Uterus (tissue), 2 donors: ENCODE data around the gene PRDM15.

Experiments used
- POLR2A ChIP-seq, 2 donors: fragments of 450-650 bp; IDR thresholded peaks; one replicate each; pipeline ENCODE4 v1.6.1; 2016; ENCODE audit warnings: antibody characterized with exemption in 2 of 2, mild to moderate bottlenecking in 1 of 2, moderate library complexity in 1 of 2
- TF ChIP-seq, protein P1 (sequence below), 4 experiments: fragments of 200-600 bp in 2 of 4; fragments of 450-650 bp in 2 of 4; sonication (generic) in 2 of 4; IDR thresholded peaks; one replicate each; pipeline ENCODE4 v1.5.1; 2016 to 2019; ENCODE audit warnings: antibody characterized with exemption in 4 of 4, mild to moderate bottlenecking in 2 of 4, moderate library complexity in 1 of 4

DNA sequence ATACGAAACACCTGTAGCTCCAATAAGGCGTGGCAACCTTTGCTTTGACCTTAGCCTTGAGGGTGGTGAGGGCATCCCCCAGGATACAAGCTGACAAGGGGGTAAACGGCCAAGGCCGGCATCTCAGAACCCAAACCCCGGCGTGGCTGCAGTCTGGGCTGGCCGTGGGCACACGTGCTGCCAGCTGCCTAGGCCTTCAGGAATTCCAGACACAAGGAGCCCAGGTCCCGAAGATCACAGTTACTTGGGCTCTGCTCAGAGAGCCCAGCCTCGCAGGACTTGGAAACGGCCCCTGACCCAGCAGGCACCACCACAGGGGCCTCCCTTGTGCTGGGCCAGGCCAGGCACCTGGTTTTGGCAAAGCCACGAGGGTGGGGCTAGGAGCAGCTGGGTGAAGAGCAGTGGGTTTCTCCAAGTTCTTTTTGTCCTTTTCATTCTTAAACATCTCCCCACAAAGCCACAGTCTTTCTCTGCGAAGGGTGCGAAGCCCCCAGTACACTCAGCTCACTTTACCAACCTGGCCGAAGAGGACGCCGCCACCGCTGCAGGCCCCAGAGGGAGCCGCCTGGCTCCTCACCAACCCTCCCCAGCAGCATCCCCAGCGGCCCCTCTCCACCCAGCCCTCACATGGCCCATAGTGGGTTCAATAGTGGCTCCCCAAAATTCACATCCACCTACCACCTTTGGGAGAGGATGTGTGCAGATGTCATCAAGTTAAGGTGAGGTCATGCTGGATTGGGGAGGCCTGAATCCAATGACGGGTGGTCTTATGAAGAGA lies 26.8 kb downstream of the PRDM15 start:
- TF ChIP-seq, protein P1, sequence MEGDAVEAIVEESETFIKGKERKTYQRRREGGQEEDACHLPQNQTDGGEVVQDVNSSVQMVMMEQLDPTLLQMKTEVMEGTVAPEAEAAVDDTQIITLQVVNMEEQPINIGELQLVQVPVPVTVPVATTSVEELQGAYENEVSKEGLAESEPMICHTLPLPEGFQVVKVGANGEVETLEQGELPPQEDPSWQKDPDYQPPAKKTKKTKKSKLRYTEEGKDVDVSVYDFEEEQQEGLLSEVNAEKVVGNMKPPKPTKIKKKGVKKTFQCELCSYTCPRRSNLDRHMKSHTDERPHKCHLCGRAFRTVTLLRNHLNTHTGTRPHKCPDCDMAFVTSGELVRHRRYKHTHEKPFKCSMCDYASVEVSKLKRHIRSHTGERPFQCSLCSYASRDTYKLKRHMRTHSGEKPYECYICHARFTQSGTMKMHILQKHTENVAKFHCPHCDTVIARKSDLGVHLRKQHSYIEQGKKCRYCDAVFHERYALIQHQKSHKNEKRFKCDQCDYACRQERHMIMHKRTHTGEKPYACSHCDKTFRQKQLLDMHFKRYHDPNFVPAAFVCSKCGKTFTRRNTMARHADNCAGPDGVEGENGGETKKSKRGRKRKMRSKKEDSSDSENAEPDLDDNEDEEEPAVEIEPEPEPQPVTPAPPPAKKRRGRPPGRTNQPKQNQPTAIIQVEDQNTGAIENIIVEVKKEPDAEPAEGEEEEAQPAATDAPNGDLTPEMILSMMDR (IDR thresholded peaks at IDR 0.05) = no peak
- no peak for TF ChIP-seq POLR2A (IDR thresholded peaks at IDR 0.05)
